MCF 10A (cell line): ENCODE data around the gene ADCY7. TPM values are rescaled to one million over a fixed set of nuclear protein-coding genes. Genes with fewer than 3 reads are reported as not detected.

Source experiments
- BruUV-seq: library from RNA; stranded (reverse); fragments of 400-500 nt; replicated peaks from 2 replicates; lab custom pipeline; 2021; lab: Mats Ljungman, UMichigan
- CTCF ChIA-PET: fragments of 300-600 bp; sonication (Branson Sonifier 250); formaldehyde crosslinking; extraction: SDS; loops from one replicate; lab custom pipeline; 2021; ENCODE audit warnings: antibody characterized with exemption, inconsistent platforms; lab: Yijun Ruan, JAX
- POLR2A ChIA-PET: fragments of 300-600, 350-650 bp; sonication (Branson Sonifier 250); formaldehyde crosslinking; extraction: SDS; loops from one replicate; lab custom pipeline; 2020; ENCODE audit warnings: antibody characterized with exemption, inconsistent platforms; lab: Yijun Ruan, JAX
- DNase-seq: peaks from one replicate; pipeline ENCODE4 v3.0.0-alpha.2; 2018; ENCODE audit not compliant: unreplicated experiment
- H3K27ac Mint-ChIP-seq: one replicate; pipeline ENCODE4 v1.8.0; 2022; ENCODE audit warnings: mild to moderate bottlenecking, low read depth, mixed read lengths; ENCODE audit not compliant: unreplicated experiment
- H3K27me3 Mint-ChIP-seq: one replicate; pipeline ENCODE4 v1.8.0; 2022; ENCODE audit warnings: mixed read lengths; ENCODE audit not compliant: insufficient read depth, unreplicated experiment
- H3K36me3 Mint-ChIP-seq: one replicate; pipeline ENCODE4 v1.8.0; 2022; ENCODE audit warnings: mild to moderate bottlenecking, moderate library complexity, mixed read lengths; ENCODE audit not compliant: insufficient read depth, unreplicated experiment
- H3K4me1 Mint-ChIP-seq: one replicate; pipeline ENCODE4 v1.8.0; 2022; ENCODE audit warnings: mixed read lengths; ENCODE audit not compliant: insufficient read depth, unreplicated experiment
- H3K4me3 Mint-ChIP-seq: one replicate; pipeline ENCODE4 v1.8.0; 2022; ENCODE audit warnings: mild to moderate bottlenecking, moderate library complexity, mixed read lengths; ENCODE audit not compliant: unreplicated experiment
- H3K9me3 Mint-ChIP-seq: one replicate; pipeline ENCODE4 v1.8.0; 2022; ENCODE audit warnings: mixed read lengths; ENCODE audit not compliant: unreplicated experiment
- intact Hi-C: fragments of 100-400 bp; cut with micrococcal nuclease; formaldehyde crosslinking; loops from 2 replicates; pipeline ENCODE4 v1.14.1; 2022
- total RNA-seq: library from RNA; stranded (reverse); gene quantifications from 2 replicates; pipeline ENCODE4 v1.2.3, GENCODE V29; 2022
- TF ChIP-seq, protein P1 (sequence below): fragments of 200-600 bp; IDR thresholded peaks from one replicate; pipeline ENCODE4 v1.8.0; 2022; ENCODE audit warnings: antibody characterized with exemption, mild to moderate bottlenecking; ENCODE audit not compliant: unreplicated experiment

ADCY7 gene
- total RNA-seq, 1 experiment from 2014 or later, result 32.9 TPM

DNA sequence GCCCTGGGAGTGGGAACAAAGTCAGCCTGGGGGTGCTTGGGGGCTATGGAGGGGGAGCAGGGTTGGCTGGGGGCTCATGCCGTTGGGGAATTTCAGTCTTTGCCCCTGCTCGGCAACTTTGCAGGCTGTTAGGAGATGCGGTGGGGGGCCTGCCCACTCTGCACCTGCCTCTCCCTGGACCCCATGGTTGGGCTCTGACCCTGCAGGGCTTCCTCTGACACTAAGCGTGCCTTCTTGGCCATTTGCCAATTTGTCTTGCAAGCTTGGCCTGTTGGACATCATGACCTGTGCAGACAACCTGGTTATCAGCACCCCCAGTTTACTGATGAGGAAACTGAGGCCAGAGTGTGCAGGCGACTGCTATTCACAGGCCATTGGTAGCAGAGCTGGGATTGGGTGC lies 14.6 kb downstream of the ADCY7 start:
- Mint-ChIP-seq H3K27me3 (no peaks in the 10 kb centered on the region), H3K9me3 (no peaks in the 10 kb centered on the region), H3K4me1 (no peaks in the 10 kb centered on the region), H3K4me3 (no peak overlapping the region), H3K36me3 (no peaks in the 10 kb centered on the region), H3K27ac (no peak overlapping the region)
- POLR2A ChIA-PET, result interaction anchor here (0.6 kb wide), 1 partner anchor 36 kb away, joined by 3 read pairs; no protein-coding TSS in a partner anchor
- intact Hi-C loops, result no loop called here
- no TSS peak for BruUV-seq
- no peak for DNase-seq
- CTCF ChIA-PET, result interaction anchor here (0.7 to 1.3 kb wide), 2 partner anchors 18 to 130 kb away, joined by 3 read pairs; no protein-coding TSS in a partner anchor
- TF ChIP-seq, protein P1, sequence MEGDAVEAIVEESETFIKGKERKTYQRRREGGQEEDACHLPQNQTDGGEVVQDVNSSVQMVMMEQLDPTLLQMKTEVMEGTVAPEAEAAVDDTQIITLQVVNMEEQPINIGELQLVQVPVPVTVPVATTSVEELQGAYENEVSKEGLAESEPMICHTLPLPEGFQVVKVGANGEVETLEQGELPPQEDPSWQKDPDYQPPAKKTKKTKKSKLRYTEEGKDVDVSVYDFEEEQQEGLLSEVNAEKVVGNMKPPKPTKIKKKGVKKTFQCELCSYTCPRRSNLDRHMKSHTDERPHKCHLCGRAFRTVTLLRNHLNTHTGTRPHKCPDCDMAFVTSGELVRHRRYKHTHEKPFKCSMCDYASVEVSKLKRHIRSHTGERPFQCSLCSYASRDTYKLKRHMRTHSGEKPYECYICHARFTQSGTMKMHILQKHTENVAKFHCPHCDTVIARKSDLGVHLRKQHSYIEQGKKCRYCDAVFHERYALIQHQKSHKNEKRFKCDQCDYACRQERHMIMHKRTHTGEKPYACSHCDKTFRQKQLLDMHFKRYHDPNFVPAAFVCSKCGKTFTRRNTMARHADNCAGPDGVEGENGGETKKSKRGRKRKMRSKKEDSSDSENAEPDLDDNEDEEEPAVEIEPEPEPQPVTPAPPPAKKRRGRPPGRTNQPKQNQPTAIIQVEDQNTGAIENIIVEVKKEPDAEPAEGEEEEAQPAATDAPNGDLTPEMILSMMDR, result no peak

DNA sequence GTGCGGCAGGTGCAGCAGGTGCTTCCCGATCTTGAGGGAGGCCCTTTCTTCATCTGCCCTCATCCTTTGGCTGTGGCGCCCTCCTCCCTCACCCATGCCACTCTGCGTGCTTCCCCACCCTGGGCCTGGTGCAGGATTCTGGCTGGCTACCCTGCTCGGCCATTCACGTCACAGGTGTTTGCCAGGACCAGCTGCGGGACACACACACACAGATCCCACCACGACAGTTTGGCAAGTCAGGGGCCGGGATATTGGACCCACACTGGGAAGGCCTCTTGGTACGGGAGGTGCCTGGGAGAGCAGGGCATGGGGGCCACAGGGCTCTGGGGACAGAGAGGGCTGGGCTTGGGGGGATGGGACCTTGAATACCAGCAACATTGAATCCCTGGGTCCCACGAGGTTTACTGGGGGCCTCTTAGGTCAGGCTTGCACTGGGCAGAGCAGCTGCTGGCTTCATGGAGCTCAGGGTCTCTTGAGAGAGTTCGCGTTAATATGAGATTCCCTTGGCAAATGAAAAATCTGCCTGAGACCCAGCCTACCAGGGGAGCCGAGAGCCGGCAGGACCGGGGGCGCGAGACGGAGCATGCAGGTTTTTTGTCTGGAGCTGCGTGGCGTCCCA lies 15.1 kb downstream of the ADCY7 start:
- no peaks in the 10 kb centered on the region for H3K36me3 Mint-ChIP-seq
- no peaks in the 10 kb centered on the region for H3K9me3 Mint-ChIP-seq
- intact Hi-C loops, result no loop called here
- BruUV-seq, result no TSS peak
- CTCF ChIA-PET, result interaction anchor here (0.7 to 1.3 kb wide), 2 partner anchors 17 to 131 kb away, joined by 3 read pairs; no protein-coding TSS in a partner anchor
- H3K27me3 Mint-ChIP-seq, result no peaks in the 10 kb centered on the region
- no peak for DNase-seq
- no peaks in the 10 kb centered on the region for H3K4me1 Mint-ChIP-seq
- POLR2A ChIA-PET, result no interaction called here
- TF ChIP-seq, protein P1, result no peak
- H3K27ac Mint-ChIP-seq, result no peak overlapping the region
- no peak overlapping the region for H3K4me3 Mint-ChIP-seq

DNA sequence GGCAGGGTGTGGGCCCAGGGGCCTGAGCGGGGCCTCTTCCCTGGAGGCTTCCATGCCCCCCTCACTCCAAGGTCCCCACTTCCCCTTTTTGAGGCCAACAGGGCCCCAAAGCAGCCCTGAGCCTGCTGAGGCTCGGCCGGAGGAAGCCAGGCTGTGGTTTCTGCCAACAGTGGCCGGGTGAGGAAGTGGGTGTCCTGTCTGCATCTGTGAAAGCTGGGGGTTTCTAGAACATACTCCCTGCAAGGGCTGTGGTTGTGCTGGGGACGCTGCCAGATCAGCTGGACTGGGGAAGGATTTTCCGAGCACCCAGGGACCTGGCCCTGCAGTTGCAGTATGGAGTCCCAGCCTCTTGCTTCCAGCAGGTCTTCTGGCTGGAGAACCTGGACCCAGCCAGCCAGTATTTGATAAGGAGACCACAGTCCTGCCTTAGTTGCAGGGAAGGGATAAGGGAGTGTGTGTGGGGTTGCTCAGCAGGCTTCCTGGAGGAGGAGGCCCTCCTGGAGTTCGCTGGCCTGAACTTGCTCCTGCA lies 15.7 kb downstream of the ADCY7 start:
- TF ChIP-seq, protein P1, result no peak
- Mint-ChIP-seq H3K9me3 (no peaks in the 10 kb centered on the region), H3K36me3 (no peaks in the 10 kb centered on the region), H3K27ac (no peak overlapping the region), H3K4me1 (no peaks in the 10 kb centered on the region), H3K4me3 (no peak overlapping the region), H3K27me3 (no peaks in the 10 kb centered on the region)
- POLR2A ChIA-PET, result no interaction called here
- intact Hi-C loops, result no loop called here
- DNase-seq, result no peak
- CTCF ChIA-PET, result interaction anchor here (0.6 to 1.3 kb wide), 3 partner anchors 17 to 191 kb away, joined by 3 to 4 read pairs (median 3); no protein-coding TSS in a partner anchor
- no TSS peak for BruUV-seq

DNA sequence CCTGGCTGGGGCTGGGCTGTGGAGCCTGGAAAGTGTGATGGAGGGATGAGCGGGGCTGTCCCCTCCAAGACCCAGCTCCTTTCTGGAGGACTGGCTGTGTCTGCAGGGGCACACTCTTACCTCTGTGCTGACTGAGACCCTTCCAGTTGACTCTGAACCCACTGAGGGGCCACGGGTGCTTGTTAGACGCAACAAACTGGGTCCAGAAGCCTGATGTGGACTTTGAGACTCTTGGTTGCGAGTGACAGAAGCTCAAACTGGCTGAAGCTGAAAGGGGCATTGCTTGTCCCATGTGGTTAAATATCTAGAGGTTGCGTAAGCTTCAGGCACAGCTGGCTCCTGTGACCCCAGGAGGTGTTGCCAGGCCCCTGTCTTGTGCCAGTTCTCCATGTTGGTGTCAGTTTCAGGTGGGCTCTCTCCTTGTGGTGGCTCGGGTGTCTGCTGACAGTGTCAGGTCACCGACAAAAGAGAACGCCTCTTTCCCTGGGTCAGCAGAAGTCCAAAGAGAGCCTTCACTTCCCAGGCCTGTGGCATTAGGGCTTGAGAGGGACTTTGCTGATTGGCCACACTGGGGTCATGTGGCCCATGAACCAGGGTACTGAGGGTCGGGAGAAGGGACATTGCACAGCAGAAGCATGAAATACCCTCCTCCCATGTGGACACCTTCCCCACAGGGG lies 16.7 kb downstream of the ADCY7 start:
- BruUV-seq, result no TSS peak
- TF ChIP-seq, protein P1, result no peak
- H3K36me3 Mint-ChIP-seq, result no peaks in the 10 kb centered on the region
- no peak for DNase-seq
- H3K4me1 Mint-ChIP-seq, result no peaks in the 10 kb centered on the region
- no peak overlapping the region for H3K4me3 Mint-ChIP-seq
- ChIA-PET POLR2A (no interaction called here), CTCF (interaction anchor here (0.6 kb wide), 1 partner anchor 192 kb away, joined by 4 read pairs; no protein-coding TSS in a partner anchor)
- H3K27me3 Mint-ChIP-seq, result no peaks in the 10 kb centered on the region
- intact Hi-C loops, result no loop called here
- H3K27ac Mint-ChIP-seq, result no peak overlapping the region
- no peaks in the 10 kb centered on the region for H3K9me3 Mint-ChIP-seq
